ENCODE results near the gene ICOS. TPM values are rescaled to one million over a fixed set of nuclear protein-coding genes. Genes with fewer than 3 reads are reported as not detected.

The ICOS gene
- total RNA-seq, 2 experiments from 2014 or later: 187 to 190 TPM

DNA sequence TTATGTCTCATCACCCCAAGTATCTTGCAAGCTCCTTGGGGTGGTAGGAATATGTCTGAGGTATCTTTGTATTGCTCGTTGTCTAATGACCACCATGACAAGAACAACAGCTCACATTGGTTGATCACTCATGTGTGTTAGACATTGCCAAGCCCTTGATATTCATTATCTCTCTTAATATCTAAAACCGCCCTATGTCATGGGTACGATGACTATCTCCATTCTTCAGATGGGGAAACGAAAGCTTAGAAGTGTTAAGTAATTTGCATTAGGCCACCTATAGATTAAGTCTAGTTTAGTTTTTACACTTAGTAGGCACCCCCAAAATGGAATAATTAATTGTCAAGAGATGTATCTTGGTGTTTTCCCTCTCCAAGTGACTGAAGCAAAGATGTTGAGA, 57.0 kb downstream of the ICOS start:
- H3K27me3 Mint-ChIP-seq: no peaks in the 10 kb centered on the region
- peaks cover 34% of the 10 kb centered on the region for H3K4me1 Mint-ChIP-seq (ENCODE audit: low read depth)
- no peaks in the 10 kb centered on the region for H3K36me3 Mint-ChIP-seq
- no peak overlapping the region for H3K4me3 Mint-ChIP-seq
- no peaks in the 10 kb centered on the region for H3K9me3 Mint-ChIP-seq
- intact Hi-C loops (cut with micrococcal nuclease): loop anchor here (1.0 to 5.0 kb wide), 5 partner anchors 17 to 283 kb away; no protein-coding TSS in a partner anchor
- ChIA-PET CTCF (interaction anchor here (1.0 to 1.4 kb wide), 5 partner anchors 9 to 51 kb away, joined by 3 to 4 read pairs (median 3); no protein-coding TSS in a partner anchor), POLR2A (interaction anchor here (0.7 to 2.7 kb wide), 15 partner anchors 9 to 111 kb away, joined by 3 to 10 read pairs (median 4); no protein-coding TSS in a partner anchor)
- DNase-seq: no peak
- no peak overlapping the region for H3K27ac Mint-ChIP-seq

- no peak for DNase-seq
- intact Hi-C loops (cut with micrococcal nuclease): loop anchor here (5.0 kb wide), 2 partner anchors 127 to 262 kb away; partner anchors contain the start of gene CTLA4
- Mint-ChIP-seq H3K4me3 (no peak overlapping the region), H3K4me1 (ENCODE audit: low read depth) (peaks cover 36% of the 10 kb centered on the region), H3K9me3 (no peaks in the 10 kb centered on the region), H3K27ac (peak overlapping the region; percentile 57), H3K36me3 (no peaks in the 10 kb centered on the region), H3K27me3 (no peaks in the 10 kb centered on the region)
- ChIA-PET CTCF (interaction anchor here (2.7 kb wide), 1 partner anchor 51 kb away, joined by 9 read pairs; no protein-coding TSS in a partner anchor), POLR2A (interaction anchor here (0.9 to 2.7 kb wide), 2 partner anchors 11 to 51 kb away, joined by 3 to 10 read pairs; no protein-coding TSS in a partner anchor)
Observed at GRCh38 chr2:203994735-203995134, 58.2 kb downstream of the ICOS start.

DNA sequence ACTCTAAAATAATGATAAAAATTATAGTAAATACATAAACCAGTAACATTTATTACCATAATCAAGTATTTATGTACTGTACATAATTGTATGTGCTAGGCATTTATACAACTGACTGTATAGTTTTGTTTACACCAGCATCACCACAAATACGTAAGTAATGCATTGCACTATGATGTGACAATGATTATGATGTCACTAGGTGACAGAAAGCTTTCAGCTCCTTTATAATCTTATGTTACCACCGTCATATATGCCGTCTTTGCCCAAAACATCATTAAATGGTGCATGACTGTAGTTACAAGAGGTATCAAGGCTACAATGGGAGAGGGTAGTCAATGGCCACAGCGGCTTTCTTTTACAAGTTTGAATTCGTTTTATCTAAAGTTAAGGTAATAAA, 60.1 kb downstream of the ICOS start:
- Mint-ChIP-seq H3K9me3 (no peaks in the 10 kb centered on the region), H3K4me3 (no peak overlapping the region), H3K27me3 (no peaks in the 10 kb centered on the region), H3K36me3 (no peaks in the 10 kb centered on the region), H3K4me1 (ENCODE audit: low read depth) (peaks cover 50% of the 10 kb centered on the region), H3K27ac (peak overlapping the region; percentile 82)
- POLR2A ChIA-PET: interaction anchor here (0.9 to 2.5 kb wide), 4 partner anchors 9 to 23 kb away, joined by 3 to 16 read pairs (median 4); no protein-coding TSS in a partner anchor
- CTCF ChIA-PET: interaction anchor here (2.7 kb wide), 1 partner anchor 53 kb away, joined by 9 read pairs; no protein-coding TSS in a partner anchor
- no peak for DNase-seq
- intact Hi-C loops (cut with micrococcal nuclease): loop anchor here (1.0 to 5.0 kb wide), 2 partner anchors 23 to 129 kb away; partner anchors contain the start of gene CTLA4

DNA sequence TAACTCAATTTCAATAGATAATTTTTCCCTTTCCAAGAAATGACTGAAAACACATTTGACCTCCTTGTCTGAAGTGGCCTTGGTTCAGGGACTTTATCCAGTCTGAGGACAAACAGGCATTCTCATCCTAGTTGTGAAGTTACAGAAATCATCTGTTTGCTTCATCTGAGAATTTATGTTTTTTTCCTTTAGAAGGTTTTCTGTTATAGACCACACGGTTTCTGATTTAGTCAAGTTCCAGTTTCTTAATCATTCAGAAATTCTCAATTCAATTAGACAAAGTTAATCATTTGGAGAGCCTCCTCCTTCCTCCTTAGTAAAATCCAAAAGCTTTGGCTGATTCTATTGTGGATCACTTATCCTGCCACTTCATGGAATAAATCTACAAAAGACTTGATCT, 60.9 kb downstream of the ICOS start:
- POLR2A ChIA-PET: interaction anchor here (1.0 to 2.6 kb wide), 7 partner anchors 10 to 125 kb away, joined by 3 to 16 read pairs (median 5); no protein-coding TSS in a partner anchor
- no peaks in the 10 kb centered on the region for H3K9me3 Mint-ChIP-seq
- intact Hi-C loops (cut with micrococcal nuclease): loop anchor here (1.0 to 5.0 kb wide), 2 partner anchors 22 to 130 kb away; partner anchors contain the start of gene CTLA4
- peak overlapping the region; percentile 82 for H3K27ac Mint-ChIP-seq
- H3K36me3 Mint-ChIP-seq: no peaks in the 10 kb centered on the region
- no peak for DNase-seq
- H3K4me3 Mint-ChIP-seq: peak overlapping the region; percentile 21
- CTCF ChIA-PET: interaction anchor here (2.3 kb wide), 1 partner anchor 22 kb away, joined by 5 read pairs; no protein-coding TSS in a partner anchor
- no peaks in the 10 kb centered on the region for H3K27me3 Mint-ChIP-seq
- peaks cover 58% of the 10 kb centered on the region for H3K4me1 Mint-ChIP-seq (ENCODE audit: low read depth)

- Mint-ChIP-seq H3K27me3 (no peaks in the 10 kb centered on the region), H3K27ac (peak overlapping the region; percentile 82), H3K9me3 (no peaks in the 10 kb centered on the region), H3K4me1 (ENCODE audit: low read depth) (peaks cover 65% of the 10 kb centered on the region), H3K36me3 (no peaks in the 10 kb centered on the region), H3K4me3 (peak overlapping the region; percentile 21)
- intact Hi-C loops (cut with micrococcal nuclease): loop anchor here (1.0 to 5.0 kb wide), 8 partner anchors 8 to 131 kb away; partner anchors contain the start of gene CTLA4
- CTCF ChIA-PET: interaction anchor here (0.7 to 2.3 kb wide), 4 partner anchors 15 to 63 kb away, joined by 3 to 5 read pairs (median 4); no protein-coding TSS in a partner anchor
- DNase-seq: no peak
- POLR2A ChIA-PET: interaction anchor here (0.6 to 2.6 kb wide), 10 partner anchors 11 to 126 kb away, joined by 3 to 16 read pairs (median 4); no protein-coding TSS in a partner anchor
Observed at GRCh38 chr2:203997980-203998809, 61.6 kb downstream of the ICOS start.

DNA sequence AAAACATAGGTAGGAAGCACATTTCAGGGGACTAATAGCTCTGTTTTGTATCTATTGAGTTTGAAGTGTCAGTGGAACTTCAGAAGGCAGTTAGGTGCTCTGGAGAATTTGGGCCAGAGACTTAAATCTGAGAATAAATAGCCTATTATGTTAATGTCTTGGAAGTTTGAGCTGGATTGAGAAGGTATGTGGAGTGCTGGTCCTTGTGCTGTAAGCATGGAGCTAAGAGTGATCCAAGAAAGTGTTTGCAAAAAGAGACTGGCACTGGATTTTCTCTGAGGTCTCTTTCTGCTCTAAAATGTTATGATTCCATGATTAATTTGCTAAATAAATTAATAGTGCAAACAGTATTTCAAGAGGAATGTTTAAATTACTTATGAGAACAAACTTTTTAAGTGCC, 63.3 kb downstream of the ICOS start:
- no peak overlapping the region for H3K4me3 Mint-ChIP-seq
- CTCF ChIA-PET: interaction anchor here (0.7 to 1.3 kb wide), 5 partner anchors 23 to 71 kb away, joined by 3 to 5 read pairs (median 3); no protein-coding TSS in a partner anchor
- POLR2A ChIA-PET: interaction anchor here (0.6 to 2.6 kb wide), 7 partner anchors 11 to 1836 kb away, joined by 3 to 7 read pairs (median 3); no protein-coding TSS in a partner anchor
- no peaks in the 10 kb centered on the region for H3K27me3 Mint-ChIP-seq
- no peaks in the 10 kb centered on the region for H3K9me3 Mint-ChIP-seq
- peaks cover 81% of the 10 kb centered on the region for H3K4me1 Mint-ChIP-seq (ENCODE audit: low read depth)
- H3K36me3 Mint-ChIP-seq: no peaks in the 10 kb centered on the region
- DNase-seq: no peak
- intact Hi-C loops (cut with micrococcal nuclease): loop anchor here (5.0 to 10.0 kb wide), 2 partner anchors 133 to 1725 kb away; partner anchors contain the start of gene CTLA4
- peak overlapping the region; percentile 82 for H3K27ac Mint-ChIP-seq

DNA sequence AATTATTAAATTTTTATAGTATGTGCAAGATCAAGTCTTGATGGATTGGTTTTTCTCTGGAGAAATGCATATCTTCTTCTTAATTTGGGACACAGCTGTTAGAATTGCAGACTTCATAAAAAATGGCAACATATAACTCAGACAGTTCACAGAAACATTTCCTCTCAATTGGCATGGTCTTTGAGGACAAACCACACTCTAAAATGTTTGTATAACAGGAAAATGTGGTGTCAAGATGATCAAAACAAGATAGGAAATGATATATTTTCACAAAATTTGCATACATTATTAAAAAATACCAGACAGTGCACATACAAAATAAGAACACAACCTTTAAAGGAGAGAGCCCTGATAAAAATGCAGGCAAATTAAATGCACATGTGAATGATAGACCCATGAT, 63.9 kb downstream of the ICOS start:
- DNase-seq: no peak
- H3K27ac Mint-ChIP-seq: peak overlapping the region; percentile 39
- no peaks in the 10 kb centered on the region for H3K27me3 Mint-ChIP-seq
- ChIA-PET POLR2A (interaction anchor here (1.2 to 2.0 kb wide), 3 partner anchors 13 to 51 kb away, joined by 3 to 7 read pairs (median 3); no protein-coding TSS in a partner anchor), CTCF (interaction anchor here (0.7 kb wide), 1 partner anchor 23 kb away, joined by 3 read pairs; no protein-coding TSS in a partner anchor)
- H3K36me3 Mint-ChIP-seq: no peaks in the 10 kb centered on the region
- intact Hi-C loops (cut with micrococcal nuclease): loop anchor here (10.0 kb wide), 1 partner anchor 1726 kb away; no protein-coding TSS in a partner anchor
- H3K9me3 Mint-ChIP-seq: no peaks in the 10 kb centered on the region
- H3K4me3 Mint-ChIP-seq: no peak overlapping the region
- peaks cover 87% of the 10 kb centered on the region for H3K4me1 Mint-ChIP-seq (ENCODE audit: low read depth)

- Mint-ChIP-seq H3K4me3 (peak overlapping the region; percentile 24), H3K27me3 (no peaks in the 10 kb centered on the region), H3K27ac (peak overlapping the region; percentile 94), H3K9me3 (peaks cover 14% of the 10 kb centered on the region), H3K4me1 (ENCODE audit: low read depth) (peaks cover 96% of the 10 kb centered on the region), H3K36me3 (peaks cover 17% of the 10 kb centered on the region)
- CTCF ChIA-PET: interaction anchor here (1.1 kb wide), 2 partner anchors 9 to 13 kb away, joined by 3 to 4 read pairs; no protein-coding TSS in a partner anchor
- POLR2A ChIA-PET: interaction anchor here (1.0 to 1.6 kb wide), 6 partner anchors 9 to 65 kb away, joined by 3 to 8 read pairs (median 4); no protein-coding TSS in a partner anchor
- no peak for DNase-seq
- intact Hi-C loops (cut with micrococcal nuclease): loop anchor here (10.0 kb wide), 1 partner anchor 1729 kb away; no protein-coding TSS in a partner anchor
Observed at GRCh38 chr2:204003276-204003990, 66.9 kb downstream of the ICOS start.

GRCh38 chr2:204004912-204005311, 68.3 kb downstream of the ICOS start:
- no peak for DNase-seq
- Mint-ChIP-seq H3K4me3 (no peak overlapping the region), H3K27ac (peak overlapping the region; percentile 94), H3K9me3 (peaks cover 14% of the 10 kb centered on the region), H3K4me1 (ENCODE audit: low read depth) (peaks cover 91% of the 10 kb centered on the region), H3K36me3 (peaks cover 17% of the 10 kb centered on the region), H3K27me3 (no peaks in the 10 kb centered on the region)
- POLR2A ChIA-PET: interaction anchor here (1.7 to 2.6 kb wide), 6 partner anchors 8 to 71 kb away, joined by 3 to 13 read pairs (median 10); partner anchors contain the start of gene ICOS
- CTCF ChIA-PET: interaction anchor here (0.8 to 1.7 kb wide), 3 partner anchors 15 to 61 kb away, joined by 3 to 5 read pairs (median 3); no protein-coding TSS in a partner anchor
- intact Hi-C loops (cut with micrococcal nuclease): loop anchor here (1.0 to 10.0 kb wide), 4 partner anchors 14 to 1730 kb away; no protein-coding TSS in a partner anchor

DNA sequence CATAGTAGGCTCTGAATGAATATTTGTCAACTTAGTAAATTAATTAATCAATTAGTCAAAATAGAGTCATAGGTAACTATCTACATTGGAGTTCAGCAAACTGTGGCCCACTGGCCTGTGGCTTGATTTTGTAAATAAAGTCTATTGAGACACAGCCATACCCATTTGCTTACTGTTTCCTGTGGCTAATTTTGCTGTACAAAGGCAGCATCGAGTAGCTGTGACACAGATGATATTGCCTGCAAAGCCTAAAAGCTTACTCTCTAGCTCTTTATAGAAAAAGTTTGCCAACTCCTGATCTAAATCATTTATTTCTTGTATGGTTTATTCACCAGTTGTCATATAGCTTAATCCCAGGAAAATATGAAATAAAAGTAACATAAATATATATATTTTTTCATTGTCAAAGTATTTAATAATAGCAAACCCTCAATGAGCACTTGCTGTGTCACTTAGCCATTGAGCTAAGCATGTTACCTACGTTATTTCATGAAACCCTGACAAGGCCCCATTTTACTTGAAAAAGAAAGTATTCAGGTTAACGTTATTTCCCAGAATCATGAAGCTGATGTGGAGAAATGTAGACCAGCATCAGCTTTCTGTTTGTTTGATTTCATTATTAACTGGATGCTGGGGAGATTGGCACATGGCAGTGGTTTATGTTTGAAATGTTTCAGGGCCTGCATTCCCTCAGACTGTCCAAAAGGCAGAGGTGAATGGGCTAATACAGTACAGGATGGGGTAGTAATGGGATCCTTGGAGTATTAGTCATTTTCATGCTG, 69.6 kb downstream of the ICOS start:
- Mint-ChIP-seq H3K27ac (peak overlapping the region; percentile 95), H3K27me3 (no peaks in the 10 kb centered on the region), H3K9me3 (peaks cover 14% of the 10 kb centered on the region), H3K4me3 (no peak overlapping the region), H3K4me1 (ENCODE audit: low read depth) (peaks cover 91% of the 10 kb centered on the region), H3K36me3 (peaks cover 17% of the 10 kb centered on the region)
- CTCF ChIA-PET: interaction anchor here (0.7 to 1.7 kb wide), 4 partner anchors 13 to 62 kb away, joined by 3 to 5 read pairs (median 4); no protein-coding TSS in a partner anchor
- POLR2A ChIA-PET: interaction anchor here (0.5 to 2.6 kb wide), 13 partner anchors 9 to 1238 kb away, joined by 3 to 13 read pairs (median 5); partner anchors contain the start of gene ICOS
- DNase-seq: no peak
- intact Hi-C loops (cut with micrococcal nuclease): loop anchor here (1.0 to 10.0 kb wide), 6 partner anchors 8 to 1731 kb away; no protein-coding TSS in a partner anchor

Data from activated CD4-positive, alpha-beta memory T cell treated with anti-CD3 and anti-CD28 coated beads for 36 hours (primary cell).